ENCODE results near the gene RERG.
A peak's percentile ranks its signal among the peaks of the same experiment; 100 is the strongest.

RERG gene

GRCh38 chr12:15151161-15152091 is 69.8 kb downstream of the RERG start:
- Mint-ChIP-seq H3K36me3 (ENCODE audit: low read depth) (no peaks in the 10 kb centered on the region), H3K27me3 (ENCODE audit: low read depth, poor library complexity) (peaks cover 4% of the 10 kb centered on the region), H3K27ac (no peak overlapping the region), H3K4me1 (peaks cover 6% of the 10 kb centered on the region), H3K9me3 (no peaks in the 10 kb centered on the region), H3K4me3 (no peak overlapping the region)
- DNase-seq, result no peak
- peak; percentile 38 for TF ChIP-seq CTCF (IDR thresholded peaks at IDR 0.05)

DNA sequence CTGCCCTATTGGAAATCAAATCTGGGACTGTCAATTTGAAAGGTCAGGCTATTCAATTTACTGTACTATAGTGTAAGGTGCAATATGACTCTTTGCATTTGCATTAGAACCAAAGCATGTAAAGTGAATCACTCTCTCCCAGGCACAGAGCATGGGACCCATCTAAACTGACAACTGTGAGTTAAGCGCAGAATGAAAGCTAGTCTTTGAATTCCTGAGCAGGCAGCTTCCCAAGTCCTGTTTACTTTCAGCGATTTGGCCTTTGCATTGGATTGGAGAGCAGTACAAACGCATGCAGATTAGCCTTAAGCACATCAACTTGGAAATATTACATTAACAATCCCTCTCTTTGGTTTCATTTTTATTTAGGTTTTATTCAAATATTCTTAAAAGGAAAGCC is 74.6 kb downstream of the RERG start:
- H3K36me3 Mint-ChIP-seq (ENCODE audit: low read depth), result no peaks in the 10 kb centered on the region
- no peak for DNase-seq
- H3K4me3 Mint-ChIP-seq, result no peak overlapping the region
- H3K27ac Mint-ChIP-seq, result no peak overlapping the region
- H3K4me1 Mint-ChIP-seq, result no peaks in the 10 kb centered on the region
- no peak for TF ChIP-seq CTCF (IDR thresholded peaks at IDR 0.05)
- H3K9me3 Mint-ChIP-seq, result no peaks in the 10 kb centered on the region
- H3K27me3 Mint-ChIP-seq (ENCODE audit: low read depth, poor library complexity), result peaks cover 9% of the 10 kb centered on the region

DNA sequence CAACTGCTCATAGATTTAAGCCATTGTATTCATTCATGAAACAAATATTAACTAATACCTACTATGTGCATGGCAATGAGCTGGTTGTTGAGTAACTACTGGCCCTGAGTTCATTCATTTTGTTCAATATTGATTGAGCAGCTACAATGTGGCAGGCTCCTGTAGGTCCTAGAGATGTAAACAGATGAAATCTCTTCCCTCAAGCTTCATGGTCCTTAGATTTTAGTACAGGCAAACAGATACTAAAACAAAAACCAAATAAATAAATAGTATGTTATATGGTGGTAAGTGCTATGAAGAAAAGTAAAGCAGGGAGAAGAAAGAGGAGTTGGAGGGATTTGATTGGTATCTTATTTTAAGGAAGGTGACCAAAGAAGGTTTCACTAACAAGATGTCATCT is 77.8 kb downstream of the RERG start:
- no peaks in the 10 kb centered on the region for H3K4me1 Mint-ChIP-seq

DNA sequence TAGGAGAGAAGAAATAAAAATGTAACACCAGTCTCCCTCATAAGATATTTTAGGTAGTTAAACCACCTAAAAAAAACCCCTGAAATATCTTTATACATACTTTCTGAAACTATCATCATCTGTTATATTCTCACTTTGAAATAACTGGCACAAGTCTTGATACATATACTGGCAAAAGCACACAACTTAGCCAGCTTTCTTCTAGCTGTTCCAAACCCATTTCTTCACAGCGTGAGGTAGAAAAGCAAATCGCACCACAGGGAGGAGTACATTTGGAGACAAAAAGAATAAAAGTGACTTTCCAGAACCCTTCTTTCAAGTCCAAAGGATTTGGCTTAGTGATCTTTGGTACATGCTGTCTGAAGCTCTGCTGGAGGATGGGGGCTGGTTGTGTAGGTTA is 78.5 kb downstream of the RERG start:
- Mint-ChIP-seq H3K27me3 (ENCODE audit: low read depth, poor library complexity) (peaks cover 5% of the 10 kb centered on the region), H3K9me3 (no peaks in the 10 kb centered on the region), H3K36me3 (ENCODE audit: low read depth) (no peaks in the 10 kb centered on the region), H3K4me3 (no peak overlapping the region), H3K27ac (no peak overlapping the region), H3K4me1 (no peaks in the 10 kb centered on the region)
- no peak for TF ChIP-seq CTCF (IDR thresholded peaks at IDR 0.05)
- no peak for DNase-seq

More for the DNA sequence above, 77.8 kb downstream of the RERG start:
- Mint-ChIP-seq H3K4me3 (no peak overlapping the region), H3K27ac (no peak overlapping the region), H3K9me3 (no peaks in the 10 kb centered on the region), H3K36me3 (ENCODE audit: low read depth) (no peaks in the 10 kb centered on the region), H3K27me3 (ENCODE audit: low read depth, poor library complexity) (peaks cover 5% of the 10 kb centered on the region)
- TF ChIP-seq CTCF (IDR thresholded peaks at IDR 0.05), result no peak
- DNase-seq, result no peak

DNA sequence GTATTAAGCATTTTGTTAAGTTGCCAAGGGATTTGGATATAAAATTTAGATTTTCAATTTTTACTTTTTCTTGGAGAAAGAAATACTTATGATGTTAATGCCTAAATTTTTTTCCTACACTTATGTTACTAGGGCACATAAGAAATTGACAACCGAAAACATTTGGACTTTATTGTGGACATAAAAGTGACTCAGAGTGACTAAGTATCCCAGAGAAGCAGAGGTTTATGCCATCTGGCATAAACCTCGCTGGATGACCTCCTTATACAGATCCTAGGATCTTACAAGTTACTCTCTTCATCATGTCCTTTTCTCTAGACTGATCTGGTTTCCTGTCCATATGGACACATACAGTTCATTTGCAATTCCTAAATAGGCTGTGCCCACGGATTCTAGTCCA is 89.8 kb downstream of the RERG start:
- Mint-ChIP-seq H3K4me3 (no peak overlapping the region), H3K4me1 (no peaks in the 10 kb centered on the region), H3K27ac (no peak overlapping the region), H3K27me3 (ENCODE audit: low read depth, poor library complexity) (peaks cover 3% of the 10 kb centered on the region), H3K9me3 (no peaks in the 10 kb centered on the region), H3K36me3 (ENCODE audit: low read depth) (no peaks in the 10 kb centered on the region)
- TF ChIP-seq CTCF (IDR thresholded peaks at IDR 0.05), result no peak
- no peak for DNase-seq

GRCh38 chr12:15130541-15130940 is 90.7 kb downstream of the RERG start:
- Mint-ChIP-seq H3K36me3 (ENCODE audit: low read depth) (no peaks in the 10 kb centered on the region), H3K27ac (no peak overlapping the region), H3K27me3 (ENCODE audit: low read depth, poor library complexity) (peaks cover 3% of the 10 kb centered on the region), H3K4me3 (no peak overlapping the region), H3K9me3 (no peaks in the 10 kb centered on the region), H3K4me1 (no peaks in the 10 kb centered on the region)
- no peak for DNase-seq
- TF ChIP-seq CTCF (IDR thresholded peaks at IDR 0.05), result no peak

Measured in nephron progenitor cell (in vitro differentiated cells).